ENCODE results near the gene MSI2.

The MSI2 gene

GRCh38 chr17:57363998-57364643, 107.8 kb downstream of the MSI2 start:
- H3K4me1 ChIP-seq = no peaks in the 10 kb centered on the region
- no peak for DNase-seq (ENCODE audit: low spot score in 2 of 2)
- in situ Hi-C loops (cut with MboI; ENCODE audit: low sequenced_read_pairs) = no loop called here

GRCh38 chr17:57365420-57365819, 109.1 kb downstream of the MSI2 start:
- Histone ChIP-seq H3K4me3 (no peak overlapping the region), H3K36me3 (replicated peaks) (no peaks in the 10 kb centered on the region; the same call in 1 of the 2 replicates), H3K9me3 (no peaks in the 10 kb centered on the region), H3K4me1 (no peaks in the 10 kb centered on the region), H3K27me3 (ENCODE audit: low read depth) (no peaks in the 10 kb centered on the region)
- DNase-seq (ENCODE audit: low spot score in 2 of 2) = no peak
- in situ Hi-C loops (cut with MboI; ENCODE audit: low sequenced_read_pairs) = no loop called here

More at GRCh38 chr17:57363998-57364643, 107.8 kb downstream of the MSI2 start:
- Histone ChIP-seq H3K27me3 (ENCODE audit: low read depth) (no peaks in the 10 kb centered on the region), H3K4me3 (no peak overlapping the region), H3K9me3 (no peaks in the 10 kb centered on the region), H3K36me3 (replicated peaks) (no peaks in the 10 kb centered on the region; the same call in 1 of the 2 replicates)

GRCh38 chr17:57366177-57366557, 109.8 kb downstream of the MSI2 start:
- no peak overlapping the region for H3K4me3 ChIP-seq

GRCh38 chr17:57366558-57367351, 110.4 kb downstream of the MSI2 start:
- Histone ChIP-seq H3K4me3 (no peak overlapping the region), H3K36me3 (replicated peaks) (no peaks in the 10 kb centered on the region; the same call in 1 of the 2 replicates), H3K27me3 (ENCODE audit: low read depth) (no peaks in the 10 kb centered on the region), H3K4me1 (no peaks in the 10 kb centered on the region), H3K9me3 (no peaks in the 10 kb centered on the region)
- in situ Hi-C loops (cut with MboI; ENCODE audit: low sequenced_read_pairs) = no loop called here
- DNase-seq (ENCODE audit: low spot score in 2 of 2) = no peak

More at GRCh38 chr17:57366177-57366557, 109.8 kb downstream of the MSI2 start:
- H3K9me3 ChIP-seq = no peaks in the 10 kb centered on the region
- DNase-seq (ENCODE audit: low spot score in 2 of 2) = no peak
- no peaks in the 10 kb centered on the region for H3K27me3 ChIP-seq (ENCODE audit: low read depth)
- in situ Hi-C loops (cut with MboI; ENCODE audit: low sequenced_read_pairs) = no loop called here
- no peaks in the 10 kb centered on the region for H3K4me1 ChIP-seq
- no peaks in the 10 kb centered on the region; the same call in 1 of the 2 replicates for H3K36me3 ChIP-seq (replicated peaks)

- no peaks in the 10 kb centered on the region for H3K27me3 ChIP-seq (ENCODE audit: low read depth)
- DNase-seq (ENCODE audit: low spot score in 2 of 2) = no peak
- H3K36me3 ChIP-seq (replicated peaks) = no peaks in the 10 kb centered on the region
- H3K9me3 ChIP-seq = no peaks in the 10 kb centered on the region
- H3K4me3 ChIP-seq = no peak overlapping the region
- in situ Hi-C loops (cut with MboI; ENCODE audit: low sequenced_read_pairs) = no loop called here
- H3K4me1 ChIP-seq = no peaks in the 10 kb centered on the region
Measured at GRCh38 chr17:57368637-57369336, 112.5 kb downstream of the MSI2 start.

- no peak for DNase-seq (ENCODE audit: low spot score in 2 of 2)
- Histone ChIP-seq H3K36me3 (replicated peaks) (no peaks in the 10 kb centered on the region; the same call in 1 of the 2 replicates), H3K4me3 (no peak overlapping the region), H3K9me3 (no peaks in the 10 kb centered on the region), H3K4me1 (no peaks in the 10 kb centered on the region), H3K27me3 (ENCODE audit: low read depth) (no peaks in the 10 kb centered on the region)
- in situ Hi-C loops (cut with MboI; ENCODE audit: low sequenced_read_pairs) = no loop called here
Measured at GRCh38 chr17:57369509-57369945, 113.2 kb downstream of the MSI2 start.

- Histone ChIP-seq H3K36me3 (replicated peaks) (no peaks in the 10 kb centered on the region; the same call in 1 of the 2 replicates), H3K27me3 (ENCODE audit: low read depth) (no peaks in the 10 kb centered on the region), H3K4me1 (no peaks in the 10 kb centered on the region), H3K9me3 (no peaks in the 10 kb centered on the region), H3K4me3 (no peak overlapping the region)
- in situ Hi-C loops (cut with MboI; ENCODE audit: low sequenced_read_pairs) = no loop called here
- DNase-seq (ENCODE audit: low spot score in 2 of 2) = no peak
Measured at GRCh38 chr17:57370037-57370581, 113.8 kb downstream of the MSI2 start.

GRCh38 chr17:57370619-57371018, 114.3 kb downstream of the MSI2 start:
- Histone ChIP-seq H3K9me3 (no peaks in the 10 kb centered on the region), H3K36me3 (replicated peaks) (no peaks in the 10 kb centered on the region; the same call in 1 of the 2 replicates), H3K4me3 (no peak overlapping the region), H3K4me1 (no peaks in the 10 kb centered on the region), H3K27me3 (ENCODE audit: low read depth) (no peaks in the 10 kb centered on the region)
- in situ Hi-C loops (cut with MboI; ENCODE audit: low sequenced_read_pairs) = no loop called here
- DNase-seq (ENCODE audit: low spot score in 2 of 2) = no peak

GRCh38 chr17:57372156-57372555, 115.8 kb downstream of the MSI2 start:
- no peak for DNase-seq (ENCODE audit: low spot score in 2 of 2)

GRCh38 chr17:57373048-57373447, 116.7 kb downstream of the MSI2 start:
- Histone ChIP-seq H3K27me3 (ENCODE audit: low read depth) (no peaks in the 10 kb centered on the region), H3K4me3 (no peak overlapping the region), H3K9me3 (no peaks in the 10 kb centered on the region), H3K4me1 (no peaks in the 10 kb centered on the region), H3K36me3 (replicated peaks) (no peaks in the 10 kb centered on the region; the same call in 1 of the 2 replicates)
- in situ Hi-C loops (cut with MboI; ENCODE audit: low sequenced_read_pairs) = no loop called here
- DNase-seq (ENCODE audit: low spot score in 2 of 2) = no peak

More at GRCh38 chr17:57372156-57372555, 115.8 kb downstream of the MSI2 start:
- H3K4me3 ChIP-seq = no peak overlapping the region
- no peaks in the 10 kb centered on the region; the same call in 1 of the 2 replicates for H3K36me3 ChIP-seq (replicated peaks)
- no peaks in the 10 kb centered on the region for H3K27me3 ChIP-seq (ENCODE audit: low read depth)
- in situ Hi-C loops (cut with MboI; ENCODE audit: low sequenced_read_pairs) = no loop called here
- no peaks in the 10 kb centered on the region for H3K4me1 ChIP-seq
- no peaks in the 10 kb centered on the region for H3K9me3 ChIP-seq

GRCh38 chr17:57373756-57374155, 117.4 kb downstream of the MSI2 start:
- in situ Hi-C loops (cut with MboI; ENCODE audit: low sequenced_read_pairs) = no loop called here
- no peak for DNase-seq (ENCODE audit: low spot score in 2 of 2)
- Histone ChIP-seq H3K36me3 (replicated peaks) (no peaks in the 10 kb centered on the region; the same call in 1 of the 2 replicates), H3K9me3 (no peaks in the 10 kb centered on the region), H3K4me3 (no peak overlapping the region), H3K4me1 (peaks cover under 1% of the 10 kb centered on the region), H3K27me3 (ENCODE audit: low read depth) (no peaks in the 10 kb centered on the region)

GRCh38 chr17:57375040-57375769, 118.9 kb downstream of the MSI2 start:
- H3K9me3 ChIP-seq = no peaks in the 10 kb centered on the region
- no peak for DNase-seq (ENCODE audit: low spot score in 2 of 2)
- H3K4me3 ChIP-seq = no peak overlapping the region
- no peaks in the 10 kb centered on the region for H3K27me3 ChIP-seq (ENCODE audit: low read depth)
- in situ Hi-C loops (cut with MboI; ENCODE audit: low sequenced_read_pairs) = no loop called here
- peaks cover 12% of the 10 kb centered on the region for H3K4me1 ChIP-seq
- peaks cover under 1% of the 10 kb centered on the region; the same call in 1 of the 2 replicates for H3K36me3 ChIP-seq (replicated peaks)

GRCh38 chr17:57375770-57376225, 119.5 kb downstream of the MSI2 start:
- Histone ChIP-seq H3K27me3 (ENCODE audit: low read depth) (no peaks in the 10 kb centered on the region), H3K36me3 (replicated peaks) (peaks cover 4% of the 10 kb centered on the region; the same call in 1 of the 2 replicates), H3K4me1 (peaks cover 14% of the 10 kb centered on the region), H3K9me3 (no peaks in the 10 kb centered on the region), H3K4me3 (no peak overlapping the region)
- in situ Hi-C loops (cut with MboI; ENCODE audit: low sequenced_read_pairs) = no loop called here
- no peak for DNase-seq (ENCODE audit: low spot score in 2 of 2)
